A549 (cell line): ENCODE measurements around the gene CAB39. TPM values are rescaled to one million over a fixed set of nuclear protein-coding genes. Genes with fewer than 3 reads are reported as not detected.
A peak's percentile ranks its signal among the peaks of the same experiment; 100 is the strongest.

ENCODE experiments used
- ATAC-seq, 2 experiments: fragments of 200-7000 bp in 1 of 2; fragments of >200 bp in 1 of 2; cut with Nextera tagmentation in 1 of 2; cut with Tn5 transposase in 1 of 2; 3 replicates each; pipeline versions ENCODE4 v1.8.0 to v1.9.1; 2018 to 2020; ENCODE audit warnings: mild to moderate bottlenecking in 1 of 2, moderate library complexity in 1 of 2
- CTCF ChIA-PET: fragments of 300-600 bp; sonication (Branson Sonifier 250); formaldehyde crosslinking; extraction: SDS; loops from one replicate; lab custom pipeline; 2021; ENCODE audit warnings: antibody characterized with exemption, inconsistent platforms; lab: Yijun Ruan, JAX
- POLR2A ChIA-PET: fragments of 350-600 bp; formaldehyde crosslinking; extraction: SDS; loops from one replicate; lab custom pipeline; 2021; ENCODE audit warnings: antibody characterized with exemption, inconsistent platforms; lab: Yijun Ruan, JAX
- DNase-seq, 2 experiments: peaks; one replicate each; pipeline versions ENCODE4 v3.0.0 to v3.0.0-alpha.2; 2011 to 2016; ENCODE audit warnings: low read depth in 1 of 2, low spot score in 1 of 2
- FAIRE-seq: peaks from 2 replicates; lab custom pipeline; 2011; peaks lifted over from hg19 to GRCh38; lab: Jason Lieb, UNC
- H3K27ac ChIP-seq, 2 experiments: fragments of >200 bp; sonication (Bioruptor Twin); formaldehyde crosslinking; 3 replicates each; pipeline ENCODE4 v1.5.1; 2016 to 2017
- H3K4me1 ChIP-seq: fragments of >200 bp; sonication (Bioruptor Twin); formaldehyde crosslinking; 3 replicates; pipeline ENCODE4 v1.6.1; 2016
- H3K4me2 ChIP-seq: fragments of >200 bp; sonication (Bioruptor Twin); formaldehyde crosslinking; 3 replicates; pipeline ENCODE4 v1.6.1; 2016
- H3K4me3 ChIP-seq: fragments of >200 bp; sonication (Bioruptor Twin); formaldehyde crosslinking; 3 replicates; pipeline ENCODE4 v1.5.1; 2016
- H3K9me3 ChIP-seq: fragments of >200 bp; sonication (Bioruptor Twin); formaldehyde crosslinking; 3 replicates; pipeline ENCODE4 v1.6.1; 2016
- CBX2 ChIP-seq: fragments of 200-600 bp; sonication (generic); IDR thresholded peaks from 2 replicates; pipeline ENCODE4 v1.6.1; 2016; ENCODE audit warnings: low read depth, mild to moderate bottlenecking, borderline replicate concordance
- FOSB ChIP-seq: fragments of 250-450 bp; sonication (Bioruptor Pico); IDR thresholded peaks from 2 replicates; pipeline ENCODE4 v1.5.0; 2020; ENCODE audit warnings: mild to moderate bottlenecking, moderate library complexity
- FOXS1 ChIP-seq: fragments of 250-450 bp; sonication (Bioruptor Pico); IDR thresholded peaks from 2 replicates; pipeline ENCODE4 v1.5.0; 2020; ENCODE audit warnings: mild to moderate bottlenecking, moderate library complexity
- GATA3 ChIP-seq: IDR thresholded peaks from 2 replicates; pipeline ENCODE4 v1.6.1; 2012; ENCODE audit warnings: borderline replicate concordance
- HDAC2 ChIP-seq: fragments of 200-600 bp; sonication (generic); IDR thresholded peaks from 2 replicates; pipeline ENCODE4 v1.6.1; 2016
- HMGXB4 ChIP-seq: fragments of 250-450 bp; sonication (Bioruptor Pico); IDR thresholded peaks from 2 replicates; pipeline ENCODE4 v1.5.0; 2021; ENCODE audit warnings: mild to moderate bottlenecking, moderate library complexity, borderline replicate concordance
- HOXA7 ChIP-seq: fragments of 250-450 bp; sonication (Bioruptor Pico); IDR thresholded peaks from 2 replicates; pipeline ENCODE4 v1.5.0; 2020; ENCODE audit warnings: mild to moderate bottlenecking, moderate library complexity
- HOXB5 ChIP-seq: fragments of 250-450 bp; sonication (Bioruptor Pico); IDR thresholded peaks from 2 replicates; pipeline ENCODE4 v1.5.0; 2020; ENCODE audit warnings: mild to moderate bottlenecking, moderate library complexity
- JUNB ChIP-seq: fragments of >200 bp; sonication (Bioruptor Twin); formaldehyde crosslinking; IDR thresholded peaks from 2 replicates; pipeline ENCODE4 v1.6.1; 2016
- MAZ ChIP-seq: fragments of 150-350 bp; IDR thresholded peaks from 2 replicates; pipeline ENCODE4 v1.6.1; 2014; ENCODE audit warnings: antibody characterized with exemption, low read depth, low read length, borderline replicate concordance
- NFE2L2 ChIP-seq: fragments of 150-350 bp; conservative IDR thresholded peaks from 2 replicates; pipeline ENCODE4 v1.6.1; 2014; ENCODE audit warnings: low read length
- NPAS2 ChIP-seq: fragments of 250-450 bp; sonication (Bioruptor Pico); IDR thresholded peaks from 2 replicates; pipeline ENCODE4 v1.8.0; 2022; ENCODE audit warnings: mild to moderate bottlenecking, moderate library complexity, borderline replicate concordance
- PBX3 ChIP-seq: IDR thresholded peaks from 2 replicates; pipeline ENCODE4 v1.6.1; 2012
- POLR2A ChIP-seq: IDR thresholded peaks from 2 replicates; pipeline ENCODE4 v1.6.1; 2012; ENCODE audit warnings: mild to moderate bottlenecking, low read length
- POLR2AphosphoS2 ChIP-seq: conservative IDR thresholded peaks from 2 replicates; pipeline ENCODE4 v1.6.1; 2012; ENCODE audit warnings: low read length, improper control_type of control experiment, inconsistent platforms
- RCOR1 ChIP-seq: fragments of 150-350 bp; IDR thresholded peaks from 2 replicates; pipeline ENCODE4 v1.6.1; 2014; ENCODE audit warnings: antibody characterized with exemption, low read length, low read depth
- RFX5 ChIP-seq: fragments of 450-650 bp; IDR thresholded peaks from 2 replicates; pipeline ENCODE4 v1.7.1; 2014; ENCODE audit warnings: antibody characterized with exemption, mild to moderate bottlenecking, moderate library complexity
- RNF2 ChIP-seq: fragments of 200-600 bp; sonication (generic); IDR thresholded peaks from 2 replicates; pipeline ENCODE4 v1.6.1; 2016; ENCODE audit warnings: low read depth, mild to moderate bottlenecking, antibody characterized with exemption, moderate library complexity, borderline replicate concordance
- SMC3 ChIP-seq: fragments of >200 bp; sonication (Bioruptor Twin); formaldehyde crosslinking; IDR thresholded peaks from 3 replicates; pipeline ENCODE4 v1.6.1; 2018; ENCODE audit warnings: inconsistent platforms
- TFCP2L1 ChIP-seq: fragments of 250-450 bp; sonication (Bioruptor Pico); IDR thresholded peaks from 2 replicates; pipeline ENCODE4 v1.5.0; 2021; ENCODE audit warnings: mild to moderate bottlenecking
- USF2 ChIP-seq: fragments of 450-650 bp; IDR thresholded peaks from 2 replicates; pipeline ENCODE4 v1.6.1; 2014; ENCODE audit warnings: antibody characterized with exemption
- ZFP36 ChIP-seq: fragments of 450-650 bp; IDR thresholded peaks from 2 replicates; pipeline ENCODE4 v1.6.1; 2014; ENCODE audit warnings: borderline replicate concordance; ENCODE audit not compliant: partially characterized antibody
- ZSCAN20 ChIP-seq: fragments of 250-450 bp; sonication (Bioruptor Pico); IDR thresholded peaks from 2 replicates; pipeline ENCODE4 v1.8.0; 2022; ENCODE audit warnings: mild to moderate bottlenecking, moderate library complexity
- WGBS: methylation state at CpG from one replicate; pipeline ENCODE4 v1.1.6; 2017; ENCODE audit errors: missing lambda C conversion rate; 5-methylcytosine and 5-hydroxymethylcytosine counted together
- polyA plus RNA-seq, 4 experiments: library from polyadenylated mRNA; depleted of rRNA in 3 of 4; stranded (reverse); fragments of >200 nt; fragmentation: RNase III in 1 of 4; extraction: RNeasy Plus Mini Kit Qiagen cat#74134 plus additional on column Dnase treatment in 1 of 4; gene quantifications; 2 replicates in 3 of 4; 3 replicates in 1 of 4; pipeline ENCODE4 v1.2.3, GENCODE V29; 2011 to 2017
- TF ChIP-seq, protein P1 (sequence below): fragments of >200 bp; sonication (Bioruptor Twin); formaldehyde crosslinking; IDR thresholded peaks from 2 replicates; pipeline ENCODE4 v1.6.1; 2016
- TF ChIP-seq, protein P2 (sequence below): fragments of 200-600 bp; sonication (generic); IDR thresholded peaks from 2 replicates; pipeline ENCODE4 v1.6.1; 2016; ENCODE audit warnings: antibody characterized with exemption, mild to moderate bottlenecking, moderate library complexity

The CAB39 gene
- polyA plus RNA-seq, 2 of the 4 experiments (the other 2 are of a cell fraction): 28.4 to 54.2 TPM

GRCh38 chr2:230805353-230806017, 92.8 kb downstream of the CAB39 start:
- H3K4me1 ChIP-seq: no peaks in the 10 kb centered on the region
- TF ChIP-seq NFE2L2: no peak
- no peak overlapping the region for H3K4me2 ChIP-seq
- ChIA-PET POLR2A (no interaction called here), CTCF (interaction anchor here (0.6 to 1.8 kb wide), 5 partner anchors 9 to 279 kb away, joined by 3 to 7 read pairs (median 4); no protein-coding TSS in a partner anchor)
- no peak for DNase-seq
- no peak for ATAC-seq
- no peak for FAIRE-seq
- H3K9me3 ChIP-seq: no peaks in the 10 kb centered on the region
- WGBS: 84% methylated on average over 5 of the region's 5 CpGs
- H3K27ac ChIP-seq: no peak overlapping the region
- no peak overlapping the region for H3K4me3 ChIP-seq

- CTCF ChIA-PET: interaction anchor here (1.1 kb wide), 1 partner anchor 9 kb away, joined by 4 read pairs; no protein-coding TSS in a partner anchor
- no peaks in the 10 kb centered on the region for H3K9me3 ChIP-seq
- POLR2A ChIA-PET: no interaction called here
- no peak overlapping the region for H3K4me3 ChIP-seq
- WGBS: 89% methylated on average over 3 of the region's 3 CpGs
- TF ChIP-seq RCOR1: no peak
- TF ChIP-seq, protein P1, sequence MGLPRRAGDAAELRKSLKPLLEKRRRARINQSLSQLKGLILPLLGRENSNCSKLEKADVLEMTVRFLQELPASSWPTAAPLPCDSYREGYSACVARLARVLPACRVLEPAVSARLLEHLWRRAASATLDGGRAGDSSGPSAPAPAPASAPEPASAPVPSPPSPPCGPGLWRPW: no peak
- no peak for TF ChIP-seq HOXB5 (CRISPR knock-in tag)
- no peak for TF ChIP-seq HDAC2
- no peak for TF ChIP-seq NFE2L2
- TF ChIP-seq FOSB (CRISPR knock-in tag): no peak
- TF ChIP-seq MAZ: no peak
- no peak for TF ChIP-seq SMC3
- TF ChIP-seq POLR2A: no peak
- TF ChIP-seq ZSCAN20 (CRISPR knock-in tag): no peak
- TF ChIP-seq, protein P2, sequence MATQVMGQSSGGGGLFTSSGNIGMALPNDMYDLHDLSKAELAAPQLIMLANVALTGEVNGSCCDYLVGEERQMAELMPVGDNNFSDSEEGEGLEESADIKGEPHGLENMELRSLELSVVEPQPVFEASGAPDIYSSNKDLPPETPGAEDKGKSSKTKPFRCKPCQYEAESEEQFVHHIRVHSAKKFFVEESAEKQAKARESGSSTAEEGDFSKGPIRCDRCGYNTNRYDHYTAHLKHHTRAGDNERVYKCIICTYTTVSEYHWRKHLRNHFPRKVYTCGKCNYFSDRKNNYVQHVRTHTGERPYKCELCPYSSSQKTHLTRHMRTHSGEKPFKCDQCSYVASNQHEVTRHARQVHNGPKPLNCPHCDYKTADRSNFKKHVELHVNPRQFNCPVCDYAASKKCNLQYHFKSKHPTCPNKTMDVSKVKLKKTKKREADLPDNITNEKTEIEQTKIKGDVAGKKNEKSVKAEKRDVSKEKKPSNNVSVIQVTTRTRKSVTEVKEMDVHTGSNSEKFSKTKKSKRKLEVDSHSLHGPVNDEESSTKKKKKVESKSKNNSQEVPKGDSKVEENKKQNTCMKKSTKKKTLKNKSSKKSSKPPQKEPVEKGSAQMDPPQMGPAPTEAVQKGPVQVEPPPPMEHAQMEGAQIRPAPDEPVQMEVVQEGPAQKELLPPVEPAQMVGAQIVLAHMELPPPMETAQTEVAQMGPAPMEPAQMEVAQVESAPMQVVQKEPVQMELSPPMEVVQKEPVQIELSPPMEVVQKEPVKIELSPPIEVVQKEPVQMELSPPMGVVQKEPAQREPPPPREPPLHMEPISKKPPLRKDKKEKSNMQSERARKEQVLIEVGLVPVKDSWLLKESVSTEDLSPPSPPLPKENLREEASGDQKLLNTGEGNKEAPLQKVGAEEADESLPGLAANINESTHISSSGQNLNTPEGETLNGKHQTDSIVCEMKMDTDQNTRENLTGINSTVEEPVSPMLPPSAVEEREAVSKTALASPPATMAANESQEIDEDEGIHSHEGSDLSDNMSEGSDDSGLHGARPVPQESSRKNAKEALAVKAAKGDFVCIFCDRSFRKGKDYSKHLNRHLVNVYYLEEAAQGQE: no peak
- no peak for TF ChIP-seq JUNB
- no peak for TF ChIP-seq GATA3
- TF ChIP-seq POLR2AphosphoS2: no peak
- TF ChIP-seq RFX5: no peak
- no peak for TF ChIP-seq CBX2
- no peak for TF ChIP-seq TFCP2L1 (CRISPR knock-in tag)
- TF ChIP-seq PBX3: no peak
- TF ChIP-seq HOXA7 (CRISPR knock-in tag): no peak
- no peak for TF ChIP-seq FOXS1
- FAIRE-seq: no peak
- H3K27ac ChIP-seq: no peak overlapping the region
- no peak overlapping the region for H3K4me2 ChIP-seq
- no peaks in the 10 kb centered on the region for H3K4me1 ChIP-seq
- ATAC-seq: peak in 1 of 2 experiments; percentile 32; a peak in 1 of 6 replicates
- no peak for DNase-seq
These were observed 95.1 kb downstream of the CAB39 start for GRCh38 chr2:230807729-230808128.

GRCh38 chr2:230809015-230809414, 96.4 kb downstream of the CAB39 start:
- POLR2A ChIA-PET: no interaction called here
- WGBS: 92% methylated on average over 10 of the region's 10 CpGs
- TF ChIP-seq NPAS2 (CRISPR knock-in tag): no peak
- no peak for TF ChIP-seq RFX5
- TF ChIP-seq RNF2: no peak
- TF ChIP-seq JUNB: no peak
- TF ChIP-seq ZFP36: no peak
- no peak for TF ChIP-seq HOXA7 (CRISPR knock-in tag)
- TF ChIP-seq, protein P1: no peak
- no peak for TF ChIP-seq HMGXB4 (CRISPR knock-in tag)
- no peak for TF ChIP-seq RCOR1
- no peak for TF ChIP-seq USF2

More at GRCh38 chr2:230809015-230809414, 96.4 kb downstream of the CAB39 start:
- H3K9me3 ChIP-seq: no peaks in the 10 kb centered on the region
- no peak for ATAC-seq
- no peak for FAIRE-seq
- CTCF ChIA-PET: interaction anchor here (1.0 to 1.7 kb wide), 5 partner anchors 9 to 15 kb away, joined by 3 to 8 read pairs (median 4); no protein-coding TSS in a partner anchor
- H3K4me1 ChIP-seq: no peaks in the 10 kb centered on the region
- H3K27ac ChIP-seq: no peak overlapping the region
- no peak overlapping the region for H3K4me3 ChIP-seq
- no peak overlapping the region for H3K4me2 ChIP-seq
- DNase-seq: no peak
